Measurements from ENCODE around the gene NDUFA8.
A peak's percentile ranks its signal among the peaks of the same experiment; 100 is the strongest.

Gene NDUFA8

GRCh38 chr9:122134822-122135528 lies 24.6 kb downstream of the NDUFA8 start:
- DNase-seq (ENCODE audit: low read depth), result peak; percentile 21

- DNase-seq (ENCODE audit: low read depth), result no peak
Observed at GRCh38 chr9:122133984-122134535, 25.5 kb downstream of the NDUFA8 start.

GRCh38 chr9:122133263-122133983 lies 26.2 kb downstream of the NDUFA8 start:
- DNase-seq (ENCODE audit: low read depth), result no peak

- no peak for DNase-seq (ENCODE audit: low read depth)
Observed at GRCh38 chr9:122132539-122132938, 27.0 kb downstream of the NDUFA8 start.

GRCh38 chr9:122131401-122132001 lies 28.1 kb downstream of the NDUFA8 start:
- no peak for DNase-seq (ENCODE audit: low read depth)

- DNase-seq (ENCODE audit: low read depth), result no peak
Observed at GRCh38 chr9:122130837-122131236, 28.7 kb downstream of the NDUFA8 start.

GRCh38 chr9:122129969-122130368 lies 29.6 kb downstream of the NDUFA8 start:
- no peak for DNase-seq (ENCODE audit: low read depth)

GRCh38 chr9:122128969-122129343 lies 30.6 kb downstream of the NDUFA8 start:
- DNase-seq (ENCODE audit: low read depth), result no peak

GRCh38 chr9:122128007-122128968 lies 31.3 kb downstream of the NDUFA8 start:
- no peak for DNase-seq (ENCODE audit: low read depth)

GRCh38 chr9:122127396-122127798 lies 32.2 kb downstream of the NDUFA8 start:
- no peak for DNase-seq (ENCODE audit: low read depth)

GRCh38 chr9:122126331-122127261 lies 33.0 kb downstream of the NDUFA8 start:
- peak; percentile 42 for DNase-seq (ENCODE audit: low read depth)

- DNase-seq (ENCODE audit: low read depth), result no peak
Observed at GRCh38 chr9:122125509-122126330, 33.9 kb downstream of the NDUFA8 start.

- DNase-seq (ENCODE audit: low read depth), result peak; percentile 62
Observed at GRCh38 chr9:122125158-122125508, 34.4 kb downstream of the NDUFA8 start.

- DNase-seq (ENCODE audit: low read depth), result no peak
Observed at GRCh38 chr9:122124528-122124927, 35.1 kb downstream of the NDUFA8 start.

GRCh38 chr9:122124048-122124447 lies 35.5 kb downstream of the NDUFA8 start:
- no peak for DNase-seq (ENCODE audit: low read depth)

GRCh38 chr9:122122903-122123632 lies 36.5 kb downstream of the NDUFA8 start:
- peak; percentile 55 for DNase-seq (ENCODE audit: low read depth)

- DNase-seq (ENCODE audit: low read depth), result no peak
Observed at GRCh38 chr9:122122468-122122867, 37.1 kb downstream of the NDUFA8 start.

GRCh38 chr9:122121931-122122330 lies 37.6 kb downstream of the NDUFA8 start:
- DNase-seq (ENCODE audit: low read depth), result no peak

- DNase-seq (ENCODE audit: low read depth), result no peak
Observed at GRCh38 chr9:122121391-122121790, 38.2 kb downstream of the NDUFA8 start.
